H9 (cell line): ENCODE results near the gene TENT5A. TPM values are rescaled to one million over a fixed set of nuclear protein-coding genes. Genes with fewer than 3 reads are reported as not detected.

Source experiments
- DNase-seq: peaks from one replicate; pipeline ENCODE4 v3.0.0-alpha.2; 2017
- H2AFZ ChIP-seq: one replicate; pipeline ENCODE4 v1.6.1; 2013; ENCODE audit warnings: mild to moderate bottlenecking, low read length, control low read depth, moderate library complexity
- H2AK5ac ChIP-seq: 2 replicates; pipeline ENCODE4 v1.6.1; 2013; ENCODE audit warnings: low read length, control low read depth, mixed read lengths; ENCODE audit not compliant: insufficient read length
- H2BK120ac ChIP-seq: one replicate; pipeline ENCODE4 v1.6.1; 2013; ENCODE audit warnings: low read depth, mild to moderate bottlenecking, low read length, control low read depth, inconsistent platforms; ENCODE audit not compliant: poor library complexity, severe bottlenecking
- H2BK12ac ChIP-seq: 2 replicates; pipeline ENCODE4 v1.6.1; 2013; ENCODE audit warnings: low read length, control low read depth, mixed read lengths, low read depth; ENCODE audit not compliant: insufficient read length
- H2BK15ac ChIP-seq: 2 replicates; pipeline ENCODE4 v1.6.1; 2013; ENCODE audit warnings: low read depth, low read length, control low read depth
- H2BK20ac ChIP-seq: one replicate; pipeline ENCODE4 v1.6.1; 2013; ENCODE audit warnings: low read depth, mild to moderate bottlenecking, low read length, control low read depth, inconsistent platforms; ENCODE audit not compliant: poor library complexity, severe bottlenecking
- H2BK5ac ChIP-seq: 2 replicates; pipeline ENCODE4 v1.6.1; 2013; ENCODE audit warnings: low read length, control low read depth, mixed read lengths; ENCODE audit not compliant: insufficient read length
- H3K14ac ChIP-seq: 2 replicates; pipeline ENCODE4 v1.6.1; 2013; ENCODE audit warnings: low read length, control low read depth; ENCODE audit not compliant: insufficient read depth
- H3K18ac ChIP-seq: 2 replicates; pipeline ENCODE4 v1.6.1; 2013; ENCODE audit warnings: low read depth, mild to moderate bottlenecking, mixed read lengths, low read length, control low read depth; ENCODE audit not compliant: insufficient read length
- H3K23ac ChIP-seq: 2 replicates; pipeline ENCODE4 v1.6.1; 2013; ENCODE audit warnings: low read length, control low read depth, mixed read lengths, low read depth; ENCODE audit not compliant: insufficient read length
- H3K23me2 ChIP-seq: 2 replicates; pipeline ENCODE4 v1.6.1; 2013; ENCODE audit warnings: low read depth, mild to moderate bottlenecking, mixed read lengths, low read length, control low read depth; ENCODE audit not compliant: insufficient read length, poor library complexity, severe bottlenecking
- H3K27ac ChIP-seq: 2 replicates; pipeline ENCODE4 v1.5.1; 2013; ENCODE audit warnings: low read length, control low read depth, mixed read lengths, low read depth; ENCODE audit not compliant: insufficient read length
- H3K27me3 ChIP-seq: 2 replicates; pipeline ENCODE4 v1.6.1; 2013; ENCODE audit warnings: low read length, control low read depth, inconsistent platforms; ENCODE audit not compliant: insufficient read depth
- H3K4ac ChIP-seq: 2 replicates; pipeline ENCODE4 v1.6.1; 2013; ENCODE audit warnings: low read depth, mild to moderate bottlenecking, control low read depth, inconsistent platforms, low read length, moderate library complexity
- H3K4me1 ChIP-seq: 2 replicates; pipeline ENCODE4 v1.6.1; 2013; ENCODE audit warnings: low read length, control low read depth, inconsistent platforms; ENCODE audit not compliant: insufficient read depth
- H3K4me2 ChIP-seq: 2 replicates; pipeline ENCODE4 v1.6.1; 2013; ENCODE audit warnings: low read length, control low read depth, mixed read lengths; ENCODE audit not compliant: insufficient read length, insufficient read depth
- H3K56ac ChIP-seq: 2 replicates; pipeline ENCODE4 v1.6.1; 2013; ENCODE audit warnings: low read depth, mild to moderate bottlenecking, mixed read lengths, low read length, control low read depth; ENCODE audit not compliant: insufficient read length
- H3K79me1 ChIP-seq: 2 replicates; pipeline ENCODE4 v1.6.1; 2013; ENCODE audit warnings: low read depth, mild to moderate bottlenecking, moderate library complexity, low read length, control low read depth, inconsistent platforms; ENCODE audit not compliant: insufficient read depth, poor library complexity, severe bottlenecking
- H3K79me2 ChIP-seq: 2 replicates; pipeline ENCODE4 v1.6.1; 2013; ENCODE audit warnings: low read length, control low read depth, inconsistent platforms; ENCODE audit not compliant: insufficient read depth
- H3K9ac ChIP-seq: 2 replicates; pipeline ENCODE4 v1.6.1; 2013; ENCODE audit warnings: low read length, control low read depth, mixed read lengths; ENCODE audit not compliant: insufficient read length; ENCODE audit errors: extremely low read depth
- H3K9me3 ChIP-seq: one replicate; pipeline ENCODE4 v1.6.1; 2013; ENCODE audit warnings: low read depth, low read length, inconsistent platforms; ENCODE audit not compliant: control insufficient read depth
- H3T11ph ChIP-seq: one replicate; pipeline ENCODE4 v1.6.1; 2013; ENCODE audit warnings: mild to moderate bottlenecking, low read length, control low read depth, inconsistent platforms
- H4K20me1 ChIP-seq: one replicate; pipeline ENCODE4 v1.6.1; 2013; ENCODE audit not compliant: control insufficient read depth, insufficient read length, insufficient read depth
- H4K5ac ChIP-seq: 2 replicates; pipeline ENCODE4 v1.6.1; 2013; ENCODE audit warnings: low read depth, mild to moderate bottlenecking, mixed read lengths, low read length, control low read depth; ENCODE audit not compliant: insufficient read length
- H4K8ac ChIP-seq: replicated peaks from 2 replicates; pipeline ENCODE4 v1.6.1; 2013; ENCODE audit warnings: low read length, control low read depth, mixed read lengths, low read depth; ENCODE audit not compliant: insufficient read length
- H4K91ac ChIP-seq: 2 replicates; pipeline ENCODE4 v1.6.1; 2013; ENCODE audit warnings: low read depth, mild to moderate bottlenecking, moderate library complexity, mixed read lengths, low read length, control low read depth; ENCODE audit not compliant: insufficient read length
- H3K27ac Mint-ChIP-seq, 3 experiments: 2 replicates in 2 of 3; 3 replicates in 1 of 3; pipeline ENCODE4 v1.8.0; 2020 to 2021; ENCODE audit warnings: mixed read lengths in 3 of 3, mild to moderate bottlenecking in 1 of 3, moderate library complexity in 1 of 3
- H3K27me3 Mint-ChIP-seq: 2 replicates; pipeline ENCODE4 v1.8.0; 2021; ENCODE audit warnings: low read depth, mild to moderate bottlenecking, moderate library complexity, mixed read lengths
- H3K36me3 Mint-ChIP-seq, 3 experiments: 2 replicates in 2 of 3; 3 replicates in 1 of 3; pipeline ENCODE4 v1.8.0; 2020 to 2021; ENCODE audit warnings: low read depth in 3 of 3, mixed read lengths in 3 of 3; ENCODE audit not compliant: insufficient read depth in 1 of 3
- H3K4me1 Mint-ChIP-seq, 2 experiments: 2 replicates each; pipeline ENCODE4 v1.8.0; 2020; ENCODE audit warnings: mixed read lengths in 2 of 2
- H3K4me3 Mint-ChIP-seq, 2 experiments: 2 replicates in 1 of 2; 3 replicates in 1 of 2; pipeline ENCODE4 v1.8.0; 2020 to 2021; ENCODE audit warnings: mild to moderate bottlenecking in 2 of 2, mixed read lengths in 2 of 2, moderate library complexity in 1 of 2
- H3K9me3 Mint-ChIP-seq, 2 experiments: 2 replicates in 1 of 2; 3 replicates in 1 of 2; pipeline ENCODE4 v1.8.0; 2020; ENCODE audit warnings: mild to moderate bottlenecking in 2 of 2, mixed read lengths in 2 of 2, moderate library complexity in 1 of 2
- CTCF ChIP-seq: fragments of 200-600 bp; sonication (generic); conservative IDR thresholded peaks from 3 replicates; pipeline ENCODE4 v1.8.0; 2021; ENCODE audit warnings: antibody characterized with exemption, mild to moderate bottlenecking
- WGBS: extraction: QIAGEN DNeasy Blood & Tissue Kit; methylation state at CpG from one replicate; pipeline ENCODE4 v1.1.7; 2013; ENCODE audit warnings: missing lambda C conversion rate, low lambda C conversion rate, mixed read lengths; ENCODE audit not compliant: insufficient read length; ENCODE audit errors: extremely low coverage; 5-methylcytosine and 5-hydroxymethylcytosine counted together
- total RNA-seq: library from RNA; stranded (reverse); gene quantifications from 2 replicates; pipeline ENCODE4 v1.2.1, GENCODE V29; 2021

Gene TENT5A
- total RNA-seq, 1 experiment from 2014 or later: 1.4 TPM

DNA sequence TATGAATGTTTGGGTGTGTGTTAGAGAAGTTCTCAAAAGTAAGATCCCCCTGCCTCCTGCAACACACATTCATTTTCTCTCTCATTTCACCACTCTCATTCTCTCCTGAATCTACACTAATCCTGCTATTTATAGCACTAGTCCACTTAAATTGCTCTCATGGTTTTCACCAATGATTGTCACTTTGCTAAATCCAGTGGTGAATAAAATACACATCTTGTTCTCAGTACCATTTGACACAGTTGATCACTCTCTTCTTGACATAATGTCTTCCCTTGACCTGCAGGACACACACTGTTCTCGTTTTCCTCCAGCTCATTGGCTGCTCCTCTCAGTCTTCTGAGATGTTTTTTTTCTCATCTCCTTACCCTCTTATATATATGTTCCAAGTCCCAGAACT lies 32.1 kb downstream of the TENT5A start:
- Histone ChIP-seq H3K9ac (no peak overlapping the region), H2BK15ac (no peak overlapping the region), H3K9me3 (no peaks in the 10 kb centered on the region), H3K27me3 (no peaks in the 10 kb centered on the region), H4K20me1 (no peaks in the 10 kb centered on the region), H4K5ac (no peak overlapping the region), H2AFZ (no peak overlapping the region), H2BK20ac (no peak overlapping the region), H3T11ph (no peak overlapping the region), H3K23me2 (no peaks in the 10 kb centered on the region), H2BK120ac (no peak overlapping the region), H3K18ac (no peak overlapping the region), H3K79me1 (no peaks in the 10 kb centered on the region), H3K4me1 (no peaks in the 10 kb centered on the region), H3K14ac (no peak overlapping the region), H3K4me2 (no peak overlapping the region), H2AK5ac (no peak overlapping the region), H4K8ac (no peak overlapping the region), H4K91ac (no peak overlapping the region), H3K56ac (no peak overlapping the region), H2BK12ac (no peak overlapping the region), H2BK5ac (no peak overlapping the region), H3K27ac (no peak overlapping the region), H3K23ac (no peak overlapping the region), H3K79me2 (no peaks in the 10 kb centered on the region), H3K4ac (no peak overlapping the region)
- no peak overlapping the region; a peak in 1 of 7 replicates for H3K27ac Mint-ChIP-seq
- H3K27me3 Mint-ChIP-seq: no peaks in the 10 kb centered on the region
- no peak for DNase-seq
- no peak for TF ChIP-seq CTCF
- H3K4me1 Mint-ChIP-seq: no peaks in the 10 kb centered on the region
- H3K9me3 Mint-ChIP-seq: no peaks in the 10 kb centered on the region
- no peaks in the 10 kb centered on the region for H3K36me3 Mint-ChIP-seq
- WGBS: no CpG with 5 or more reads among the region's 1 CpG
- H3K4me3 Mint-ChIP-seq: no peak overlapping the region
